Right lobe of liver (tissue), 4 donors: ENCODE measurements around the gene MBP.

Experiments
- CTCF ChIP-seq, 4 donors: fragments of 200-600 bp in 3 of 4; fragments of 450-650 bp in 1 of 4; IDR thresholded peaks; one replicate each; pipeline versions ENCODE4 v1.5.1 to v1.8.0; 2016 to 2022; ENCODE audit warnings: antibody characterized with exemption in 4 of 4, mild to moderate bottlenecking in 2 of 4
- POLR2A ChIP-seq: fragments of 450-650 bp; IDR thresholded peaks from one replicate; pipeline ENCODE4 v1.6.1; 2017; ENCODE audit warnings: antibody characterized with exemption, mild to moderate bottlenecking
- donor health status: DM: no; HTN: no; CAD: no.
- donor health status: DM: no; HTN: no; CAD: no.
- donor health status: DM: no; HTN: yes; CAD: no.

GRCh38 chr18:77177009-77177408, 44.4 kb upstream of the MBP start:
- TF ChIP-seq CTCF (IDR thresholded peaks at IDR 0.05) (no peak), POLR2A (no peak)
